HL-60 (cell line): ENCODE results near the gene RHOB.

Source experiments
- DNase-seq, 2 experiments: peaks; one replicate each; pipeline ENCODE4 v3.0.0-alpha.2; 2010 to 2020; ENCODE audit warnings: low read depth in 1 of 2, low spot score in 1 of 2
- H3K27ac ChIP-seq: fragments of 250-450 bp; sonication (Bioruptor Pico); replicated peaks from 2 replicates; pipeline ENCODE4 v1.5.1; 2020; ENCODE audit warnings: mild to moderate bottlenecking, moderate library complexity
- H3K27me3 ChIP-seq: fragments of 250-450 bp; sonication (Bioruptor Pico); 2 replicates; pipeline ENCODE4 v1.5.1; 2021; ENCODE audit warnings: mild to moderate bottlenecking, moderate library complexity; ENCODE audit not compliant: insufficient read depth, poor library complexity, severe bottlenecking
- H3K4me3 ChIP-seq: replicated peaks from 2 replicates; pipeline ENCODE4 v1.5.1; 2011; ENCODE audit warnings: mild to moderate bottlenecking, control low read depth, low read length; ENCODE audit not compliant: insufficient read depth
- CTCF ChIP-seq: IDR thresholded peaks from one replicate; pipeline ENCODE4 v1.5.1; 2011; ENCODE audit warnings: low read length, control low read depth, inconsistent platforms; ENCODE audit not compliant: insufficient read depth
- GABPA ChIP-seq: IDR thresholded peaks from 2 replicates; pipeline ENCODE4 v1.6.1; 2012; ENCODE audit warnings: low read depth
- POLR2AphosphoS5 ChIP-seq: IDR thresholded peaks from 2 replicates; pipeline ENCODE4 v1.6.1; 2012; ENCODE audit warnings: low read depth
- REST ChIP-seq: IDR thresholded peaks from 2 replicates; pipeline ENCODE4 v1.6.1; 2012; ENCODE audit warnings: low read depth; ENCODE audit not compliant: insufficient replicate concordance
- SPI1 ChIP-seq: IDR thresholded peaks from 2 replicates; pipeline ENCODE4 v1.6.1; 2012; ENCODE audit warnings: low read depth, mild to moderate bottlenecking, borderline replicate concordance

RHOB gene

GRCh38 chr2:20430461-20431300 is 16.2 kb upstream of the RHOB start:
- no peak for DNase-seq
- H3K27ac ChIP-seq = no peak overlapping the region

GRCh38 chr2:20431301-20431698 is 15.6 kb upstream of the RHOB start:
- Histone ChIP-seq H3K4me3 (no peak overlapping the region), H3K27ac (no peak overlapping the region), H3K27me3 (no peaks in the 10 kb centered on the region)
- no peak for TF ChIP-seq CTCF
- no peak for TF ChIP-seq REST
- no peak for TF ChIP-seq SPI1
- TF ChIP-seq GABPA = no peak
- no peak for DNase-seq

More at GRCh38 chr2:20430461-20431300, 16.2 kb upstream of the RHOB start:
- TF ChIP-seq REST (no peak), SPI1 (no peak), GABPA (no peak), CTCF (no peak), POLR2AphosphoS5 (no peak)
- H3K4me3 ChIP-seq = no peak overlapping the region
- no peaks in the 10 kb centered on the region for H3K27me3 ChIP-seq

GRCh38 chr2:20431772-20432171 is 15.1 kb upstream of the RHOB start:
- TF ChIP-seq CTCF (no peak), POLR2AphosphoS5 (no peak), SPI1 (no peak), GABPA (no peak), REST (no peak)
- no peak for DNase-seq
- no peak overlapping the region for H3K27ac ChIP-seq

More at GRCh38 chr2:20431772-20432171, 15.1 kb upstream of the RHOB start:
- Histone ChIP-seq H3K27me3 (no peaks in the 10 kb centered on the region), H3K4me3 (no peak overlapping the region)
